MCF 10A (cell line): ENCODE measurements around the gene NADK2. TPM values are rescaled to one million over a fixed set of nuclear protein-coding genes. Genes with fewer than 3 reads are reported as not detected.
"Not testable (repeated sequence)": the region's sequence is repeated elsewhere in the genome, so short reads cannot be mapped to it uniquely, and the experiment has no call there.

Experiments used
- BruUV-seq: library from RNA; stranded (reverse); fragments of 400-500 nt; replicated peaks from 2 replicates; lab custom pipeline; 2021; lab: Mats Ljungman, UMichigan
- CTCF ChIA-PET: fragments of 300-600 bp; sonication (Branson Sonifier 250); formaldehyde crosslinking; extraction: SDS; loops from one replicate; lab custom pipeline; 2021; ENCODE audit warnings: antibody characterized with exemption, inconsistent platforms; lab: Yijun Ruan, JAX
- POLR2A ChIA-PET: fragments of 300-600, 350-650 bp; sonication (Branson Sonifier 250); formaldehyde crosslinking; extraction: SDS; loops from one replicate; lab custom pipeline; 2020; ENCODE audit warnings: antibody characterized with exemption, inconsistent platforms; lab: Yijun Ruan, JAX
- DNase-seq: peaks from one replicate; pipeline ENCODE4 v3.0.0-alpha.2; 2018; ENCODE audit not compliant: unreplicated experiment
- H3K27ac Mint-ChIP-seq: one replicate; pipeline ENCODE4 v1.8.0; 2022; ENCODE audit warnings: mild to moderate bottlenecking, low read depth, mixed read lengths; ENCODE audit not compliant: unreplicated experiment
- H3K27me3 Mint-ChIP-seq: one replicate; pipeline ENCODE4 v1.8.0; 2022; ENCODE audit warnings: mixed read lengths; ENCODE audit not compliant: insufficient read depth, unreplicated experiment
- H3K36me3 Mint-ChIP-seq: one replicate; pipeline ENCODE4 v1.8.0; 2022; ENCODE audit warnings: mild to moderate bottlenecking, moderate library complexity, mixed read lengths; ENCODE audit not compliant: insufficient read depth, unreplicated experiment
- H3K4me1 Mint-ChIP-seq: one replicate; pipeline ENCODE4 v1.8.0; 2022; ENCODE audit warnings: mixed read lengths; ENCODE audit not compliant: insufficient read depth, unreplicated experiment
- H3K4me3 Mint-ChIP-seq: one replicate; pipeline ENCODE4 v1.8.0; 2022; ENCODE audit warnings: mild to moderate bottlenecking, moderate library complexity, mixed read lengths; ENCODE audit not compliant: unreplicated experiment
- H3K9me3 Mint-ChIP-seq: one replicate; pipeline ENCODE4 v1.8.0; 2022; ENCODE audit warnings: mixed read lengths; ENCODE audit not compliant: unreplicated experiment
- intact Hi-C: fragments of 100-400 bp; cut with micrococcal nuclease; formaldehyde crosslinking; loops from 2 replicates; pipeline ENCODE4 v1.14.1; 2022
- total RNA-seq: library from RNA; stranded (reverse); gene quantifications from 2 replicates; pipeline ENCODE4 v1.2.3, GENCODE V29; 2022
- TF ChIP-seq, protein P1 (sequence below): fragments of 200-600 bp; IDR thresholded peaks from one replicate; pipeline ENCODE4 v1.8.0; 2022; ENCODE audit warnings: antibody characterized with exemption, mild to moderate bottlenecking; ENCODE audit not compliant: unreplicated experiment

Gene NADK2
- total RNA-seq, 1 experiment from 2014 or later, result 37.1 TPM

DNA sequence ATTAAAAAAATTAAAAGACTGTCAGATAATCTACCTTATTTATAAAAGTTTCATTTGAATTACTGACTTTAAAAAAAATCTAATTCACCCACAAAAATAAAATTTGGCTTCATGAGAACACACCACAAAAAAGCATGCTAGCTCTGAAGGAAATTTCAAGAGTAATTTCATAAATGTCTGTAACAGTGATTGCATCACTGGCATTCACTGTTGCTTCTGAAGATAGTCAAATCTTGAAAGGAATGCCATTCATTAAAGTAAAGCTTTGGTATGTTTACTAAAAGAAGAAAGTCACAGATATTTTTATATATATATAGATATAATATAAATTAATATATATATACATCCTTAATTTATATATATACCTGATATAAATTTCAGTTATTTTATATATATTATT lies 43.4 kb downstream of the NADK2 start:
- H3K9me3 Mint-ChIP-seq, result no peaks in the 10 kb centered on the region
- POLR2A ChIA-PET, result no interaction called here
- peaks cover 6% of the 10 kb centered on the region for H3K4me1 Mint-ChIP-seq
- H3K36me3 Mint-ChIP-seq, result peaks cover 52% of the 10 kb centered on the region
- TF ChIP-seq, protein P1, sequence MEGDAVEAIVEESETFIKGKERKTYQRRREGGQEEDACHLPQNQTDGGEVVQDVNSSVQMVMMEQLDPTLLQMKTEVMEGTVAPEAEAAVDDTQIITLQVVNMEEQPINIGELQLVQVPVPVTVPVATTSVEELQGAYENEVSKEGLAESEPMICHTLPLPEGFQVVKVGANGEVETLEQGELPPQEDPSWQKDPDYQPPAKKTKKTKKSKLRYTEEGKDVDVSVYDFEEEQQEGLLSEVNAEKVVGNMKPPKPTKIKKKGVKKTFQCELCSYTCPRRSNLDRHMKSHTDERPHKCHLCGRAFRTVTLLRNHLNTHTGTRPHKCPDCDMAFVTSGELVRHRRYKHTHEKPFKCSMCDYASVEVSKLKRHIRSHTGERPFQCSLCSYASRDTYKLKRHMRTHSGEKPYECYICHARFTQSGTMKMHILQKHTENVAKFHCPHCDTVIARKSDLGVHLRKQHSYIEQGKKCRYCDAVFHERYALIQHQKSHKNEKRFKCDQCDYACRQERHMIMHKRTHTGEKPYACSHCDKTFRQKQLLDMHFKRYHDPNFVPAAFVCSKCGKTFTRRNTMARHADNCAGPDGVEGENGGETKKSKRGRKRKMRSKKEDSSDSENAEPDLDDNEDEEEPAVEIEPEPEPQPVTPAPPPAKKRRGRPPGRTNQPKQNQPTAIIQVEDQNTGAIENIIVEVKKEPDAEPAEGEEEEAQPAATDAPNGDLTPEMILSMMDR, result no peak
- H3K27me3 Mint-ChIP-seq, result no peaks in the 10 kb centered on the region
- H3K4me3 Mint-ChIP-seq, result no peak overlapping the region
- no TSS peak for BruUV-seq
- no peak for DNase-seq
- H3K27ac Mint-ChIP-seq, result no peak overlapping the region
- intact Hi-C loops, result no loop called here
- CTCF ChIA-PET, result interaction anchor here (1.8 to 2.3 kb wide), 2 partner anchors 20 to 43 kb away, joined by 5 to 15 read pairs; partner anchors contain the start of gene NADK2

DNA sequence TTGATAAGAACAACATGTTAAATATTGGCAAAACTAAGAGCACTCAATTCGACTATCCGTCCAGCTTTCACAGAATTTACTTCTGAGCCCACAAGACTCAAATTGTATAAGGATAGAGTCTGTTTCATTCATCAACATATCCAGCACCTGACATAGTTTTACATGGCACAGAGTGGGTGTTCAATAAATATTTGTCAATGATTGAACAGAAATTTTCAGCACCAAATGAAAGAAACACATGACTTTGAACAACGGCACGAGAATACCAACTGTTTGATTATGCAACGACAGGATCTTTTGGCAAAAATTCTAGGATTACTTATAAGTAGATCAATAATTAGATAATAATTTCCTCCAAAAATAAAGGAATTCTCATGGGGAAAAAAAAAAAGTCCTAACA lies 48.0 kb downstream of the NADK2 start:
- peaks cover 70% of the 10 kb centered on the region for H3K36me3 Mint-ChIP-seq
- no peaks in the 10 kb centered on the region for H3K4me1 Mint-ChIP-seq
- intact Hi-C loops, result no loop called here
- BruUV-seq, result no TSS peak
- H3K4me3 Mint-ChIP-seq, result no peak overlapping the region
- H3K27ac Mint-ChIP-seq, result no peak overlapping the region
- CTCF ChIA-PET, result no interaction called here
- DNase-seq, result no peak
- POLR2A ChIA-PET, result no interaction called here
- H3K9me3 Mint-ChIP-seq, result no peaks in the 10 kb centered on the region
- no peaks in the 10 kb centered on the region for H3K27me3 Mint-ChIP-seq
- TF ChIP-seq, protein P1, result no peak

DNA sequence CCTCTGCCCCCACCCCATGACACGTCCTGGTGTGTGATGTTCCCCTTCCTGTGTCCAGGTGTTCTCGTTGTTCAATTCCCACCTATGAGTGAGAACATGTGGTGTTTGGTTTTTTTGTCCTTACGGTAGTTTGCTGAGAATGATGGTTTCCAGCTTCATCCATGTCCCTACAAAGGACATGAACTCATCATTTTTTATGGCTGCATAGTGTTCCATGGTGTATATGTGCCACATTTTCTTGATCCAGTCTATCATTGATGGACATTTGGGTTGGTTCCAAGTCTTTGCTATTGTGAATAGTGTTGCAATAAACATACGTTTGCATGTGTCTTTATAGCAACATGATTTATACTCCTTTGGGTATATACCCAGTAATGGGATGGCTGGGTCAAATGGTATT lies 57.3 kb downstream of the NADK2 start:
- DNase-seq, H3K27me3 Mint-ChIP-seq, H3K4me3 Mint-ChIP-seq, H3K27ac Mint-ChIP-seq, H3K4me1 Mint-ChIP-seq, H3K9me3 Mint-ChIP-seq, intact Hi-C loops, CTCF ChIA-PET, POLR2A ChIA-PET, BruUV-seq: not testable (repeated sequence)
- H3K36me3 Mint-ChIP-seq, result peaks cover 39% of the 10 kb centered on the region

DNA sequence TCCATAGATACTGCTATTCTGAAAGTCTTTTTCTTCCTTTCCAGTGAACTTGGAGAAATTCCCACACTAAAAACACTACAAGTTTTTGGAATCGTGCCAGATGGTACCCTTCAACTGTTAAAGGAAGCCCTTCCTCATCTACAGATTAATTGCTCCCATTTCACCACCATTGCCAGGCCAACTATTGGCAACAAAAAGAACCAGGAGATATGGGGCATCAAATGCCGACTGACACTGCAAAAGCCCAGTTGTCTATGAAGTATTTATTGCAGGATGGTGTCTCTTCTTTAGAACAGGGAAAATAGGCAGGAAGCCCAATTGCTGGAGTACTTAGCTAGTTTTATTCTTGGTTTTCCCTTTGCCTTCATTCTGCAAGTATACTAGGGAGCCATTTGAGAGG lies 60.0 kb downstream of the NADK2 start:
- POLR2A ChIA-PET, result interaction anchor here (1.3 kb wide), 1 partner anchor 31 kb away, joined by 4 read pairs; no protein-coding TSS in a partner anchor
- intact Hi-C loops, result no loop called here
- Mint-ChIP-seq H3K36me3 (peaks cover 53% of the 10 kb centered on the region), H3K4me1 (no peaks in the 10 kb centered on the region), H3K4me3 (no peak overlapping the region), H3K27me3 (no peaks in the 10 kb centered on the region), H3K27ac (no peak overlapping the region), H3K9me3 (no peaks in the 10 kb centered on the region)
- TF ChIP-seq, protein P1, result no peak
- no peak for DNase-seq
- BruUV-seq, result no TSS peak
- CTCF ChIA-PET, result interaction anchor here (0.6 to 1.4 kb wide), 4 partner anchors 39 to 540 kb away, joined by 3 to 4 read pairs (median 3); no protein-coding TSS in a partner anchor
